Breast epithelium (tissue), 3 donors: ENCODE results near the gene PLCB4.

ENCODE experiments used
- CTCF ChIP-seq, 3 donors: fragments of 450-650 bp; IDR thresholded peaks; one replicate each; pipeline ENCODE4 v1.5.1; 2016 to 2017; ENCODE audit warnings: antibody characterized with exemption in 3 of 3, mild to moderate bottlenecking in 3 of 3, moderate library complexity in 3 of 3
- POLR2A ChIP-seq: fragments of 450-650 bp; IDR thresholded peaks from one replicate; pipeline ENCODE4 v1.6.1; 2016; ENCODE audit warnings: antibody characterized with exemption, mild to moderate bottlenecking, moderate library complexity
- POLR2AphosphoS5 ChIP-seq, 3 donors: sonication (generic); formaldehyde crosslinking; IDR thresholded peaks; one replicate each; pipeline ENCODE4 v1.6.1; 2017; ENCODE audit warnings: antibody characterized with exemption in 3 of 3

DNA sequence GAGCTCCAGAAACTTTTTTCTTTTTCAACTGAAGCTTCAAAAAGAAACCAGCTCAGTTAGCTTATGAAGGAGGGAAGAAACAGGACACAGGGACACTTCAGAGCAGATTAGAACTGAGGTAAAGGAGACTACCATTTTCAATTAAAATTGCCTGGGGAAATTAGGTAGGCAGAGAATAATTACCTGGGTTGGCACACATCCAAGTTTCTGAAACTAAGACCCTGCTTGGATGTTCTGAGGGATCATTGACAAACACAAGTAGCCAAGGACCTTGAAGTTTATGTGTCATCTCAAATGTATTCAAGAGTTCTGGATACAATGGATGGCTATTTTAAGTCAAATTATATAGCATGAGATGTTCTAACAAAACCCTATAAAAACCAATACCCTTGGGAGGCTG, 137.6 kb downstream of the PLCB4 start:
- TF ChIP-seq POLR2A (no peak), POLR2AphosphoS5 (IDR thresholded peaks at IDR 0.05) (no peak), CTCF (IDR thresholded peaks at IDR 0.05) (no peak)
